GM19452 (cell line): ENCODE measurements around the gene AKR1E2.
A peak's percentile ranks its signal among the peaks of the same experiment; 100 is the strongest.

Source experiments
- ATAC-seq: cut with Tn5 transposase; IDR thresholded peaks from one replicate; pipeline ENCODE4 v1.9.1; 2021; ENCODE audit not compliant: unreplicated experiment

AKR1E2 gene

GRCh38 chr10:4843525-4844180, 17.6 kb downstream of the AKR1E2 start:
- no peak for ATAC-seq

DNA sequence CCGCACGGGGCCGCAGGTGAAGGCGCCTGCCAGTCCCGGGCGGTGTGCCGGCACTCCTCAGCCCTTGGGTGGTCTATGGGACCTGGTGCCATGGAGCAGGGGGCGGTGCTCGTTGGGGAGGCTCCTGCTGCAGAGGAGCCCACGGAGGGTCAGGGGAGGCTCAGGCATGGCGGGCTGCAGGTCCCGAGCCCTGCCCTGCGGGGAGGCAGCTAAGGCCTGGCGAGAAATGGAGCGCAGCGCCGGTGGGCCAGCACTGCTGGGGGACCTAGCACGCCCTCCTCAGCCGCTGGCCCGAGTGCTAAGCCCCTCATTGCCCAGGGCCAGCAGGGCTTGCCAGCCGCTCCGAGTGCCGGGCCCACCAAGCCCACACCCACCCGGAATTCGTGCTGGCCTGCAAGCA, 18.9 kb downstream of the AKR1E2 start:
- ATAC-seq: no peak

DNA sequence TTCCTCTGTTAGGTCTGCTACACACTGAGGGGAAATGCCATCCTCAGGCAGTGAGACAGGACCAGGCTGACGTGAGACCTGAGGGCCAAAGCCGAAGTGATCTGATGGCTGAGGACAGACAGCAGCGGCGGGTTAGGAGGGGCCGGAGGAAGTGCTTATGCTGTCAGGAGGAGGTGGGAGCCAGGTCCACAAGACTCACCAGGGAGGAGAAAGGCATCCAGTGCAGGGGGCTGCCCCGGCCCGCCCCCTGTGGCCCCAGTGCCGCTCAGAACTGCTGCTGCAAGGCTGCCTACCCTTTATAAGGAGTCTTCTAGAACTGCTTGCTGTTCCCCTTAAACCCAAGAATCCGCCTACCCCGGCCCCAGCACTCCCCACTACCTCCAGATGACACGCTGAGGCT, 19.8 kb downstream of the AKR1E2 start:
- no peak for ATAC-seq

- no peak for ATAC-seq
Measured at GRCh38 chr10:4846775-4847174, 20.8 kb downstream of the AKR1E2 start.

DNA sequence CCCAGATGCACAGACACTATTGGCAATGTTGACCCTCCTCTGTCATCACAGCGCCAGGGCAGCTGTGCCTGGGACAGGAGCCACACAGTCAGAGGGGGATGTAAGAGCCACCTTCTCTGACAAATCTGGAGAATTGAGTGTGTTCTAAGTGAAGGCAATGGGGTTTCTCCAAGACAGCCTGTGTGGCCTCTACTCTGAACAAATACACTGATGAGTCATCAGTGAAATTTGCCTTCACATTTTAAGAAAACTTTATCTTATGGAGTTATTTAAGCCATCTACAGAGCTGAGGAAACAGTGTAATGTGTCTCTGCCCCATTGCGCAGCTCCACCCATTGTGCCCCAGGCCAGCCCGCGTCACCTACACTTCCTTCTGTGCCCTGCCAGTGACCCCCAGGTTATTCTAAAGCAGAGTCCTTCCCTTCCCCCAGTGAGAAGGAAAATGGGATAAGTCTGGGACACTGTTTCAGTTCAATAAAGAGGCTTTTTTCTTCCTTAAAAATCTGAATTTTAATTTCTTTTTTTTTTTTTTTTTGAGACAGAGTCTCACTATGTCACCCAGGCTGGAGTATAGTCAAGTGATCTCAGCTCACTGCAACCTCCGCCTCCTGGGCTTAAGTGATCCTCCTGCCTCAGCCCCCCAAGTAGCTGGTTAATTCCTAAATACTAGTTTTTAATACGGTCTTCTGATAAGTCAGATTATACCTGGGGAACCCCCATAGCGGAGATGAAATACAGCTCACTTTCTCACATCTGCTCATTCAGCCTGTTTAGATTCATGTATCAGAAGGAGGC, 21.8 kb downstream of the AKR1E2 start:
- no peak for ATAC-seq

DNA sequence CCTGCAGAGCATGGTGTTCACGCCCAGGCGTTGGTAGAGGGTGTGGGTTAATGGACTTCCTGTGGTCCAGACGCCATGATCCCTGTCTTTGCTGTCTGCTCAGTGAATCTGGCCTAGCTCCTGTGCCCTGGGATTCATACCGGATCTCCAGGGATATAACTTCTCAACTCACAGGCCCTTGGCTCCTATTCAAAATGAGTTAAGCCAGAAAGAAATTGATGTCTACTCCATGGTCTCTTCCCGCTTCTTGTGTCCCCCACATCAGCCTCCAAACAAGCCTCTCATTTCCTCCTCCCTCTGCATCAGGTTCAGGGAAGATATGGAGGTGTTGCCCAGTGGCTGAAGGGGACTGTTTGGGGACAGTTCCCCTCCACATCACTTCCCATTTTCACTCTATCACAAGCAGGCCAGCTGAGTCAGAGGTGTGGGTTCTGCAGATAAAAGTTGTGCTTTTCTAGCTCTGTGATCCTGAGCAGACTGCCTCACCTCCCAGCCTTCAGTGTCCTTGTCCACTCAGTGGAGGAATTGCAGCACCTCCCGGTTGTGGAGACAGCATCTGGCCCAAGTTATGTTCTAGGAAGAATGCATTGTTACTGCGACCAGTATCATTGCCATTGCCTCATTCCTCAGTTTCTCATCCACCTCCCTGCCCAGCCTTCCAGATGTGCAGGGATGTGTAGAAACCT, 22.5 kb downstream of the AKR1E2 start:
- no peak for ATAC-seq

DNA sequence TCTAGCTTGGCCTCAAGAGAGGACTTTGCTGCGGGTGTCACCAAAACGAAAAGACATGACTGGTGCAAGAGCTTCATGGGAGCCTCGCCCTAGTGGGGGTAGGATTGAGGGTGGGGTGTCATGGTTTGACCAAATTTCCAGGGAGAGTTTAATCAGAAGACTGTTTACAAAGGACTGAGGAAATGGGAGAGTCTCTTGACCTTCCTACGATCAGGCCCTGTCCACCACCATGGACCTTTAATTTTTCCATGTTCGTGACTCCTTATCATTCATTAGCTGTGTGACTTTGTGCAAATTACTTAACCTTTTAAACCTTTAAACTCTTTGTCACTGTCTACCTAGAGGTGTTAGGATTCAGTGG, 23.0 kb downstream of the AKR1E2 start:
- no peak for ATAC-seq

- ATAC-seq: peak; percentile 95
Measured at GRCh38 chr10:4849555-4850242, 23.7 kb downstream of the AKR1E2 start.

DNA sequence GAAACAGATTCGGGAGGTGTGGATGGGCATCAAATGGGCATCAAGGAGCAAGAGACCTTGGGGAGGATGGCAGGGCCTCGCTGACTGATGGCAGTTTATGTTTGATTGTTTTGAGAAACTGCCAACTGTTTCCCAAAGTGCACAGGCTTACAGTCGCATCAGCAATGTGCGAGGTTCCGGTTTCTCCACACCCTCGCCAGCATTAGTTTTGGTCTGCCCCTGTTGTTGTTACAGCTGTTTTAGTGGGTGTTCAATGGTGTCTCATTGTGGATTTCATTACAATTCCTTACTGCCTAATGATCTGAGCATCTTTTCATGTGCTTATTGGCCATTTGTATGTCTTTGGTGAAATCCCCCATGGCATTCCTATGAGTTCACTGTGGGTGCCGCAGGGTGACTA, 24.4 kb downstream of the AKR1E2 start:
- no peak for ATAC-seq

GRCh38 chr10:4851176-4851575, 25.2 kb downstream of the AKR1E2 start:
- ATAC-seq: no peak

DNA sequence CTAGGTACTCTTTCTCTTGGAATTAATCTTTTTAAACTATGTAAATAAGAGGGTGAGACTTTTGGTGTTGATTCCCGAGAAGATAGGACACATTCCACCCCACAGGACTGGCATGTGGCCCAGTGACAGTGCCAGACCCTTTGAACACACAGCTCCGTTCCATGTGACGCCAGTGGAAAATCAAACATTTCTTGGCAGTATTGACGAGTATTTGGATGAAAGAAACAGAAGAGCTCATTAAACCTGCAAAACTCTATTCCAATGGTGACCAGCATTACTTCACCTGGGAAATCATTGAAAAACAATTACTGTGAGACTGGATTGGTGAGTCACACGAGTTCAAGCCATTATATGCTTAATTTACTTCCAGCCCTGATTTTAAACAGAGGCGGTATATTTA, 25.8 kb downstream of the AKR1E2 start:
- ATAC-seq: no peak

GRCh38 chr10:4865945-4866661, 40.1 kb downstream of the AKR1E2 start:
- ATAC-seq: no peak

- no peak for ATAC-seq
Measured at GRCh38 chr10:4867109-4867519, 41.1 kb downstream of the AKR1E2 start.

DNA sequence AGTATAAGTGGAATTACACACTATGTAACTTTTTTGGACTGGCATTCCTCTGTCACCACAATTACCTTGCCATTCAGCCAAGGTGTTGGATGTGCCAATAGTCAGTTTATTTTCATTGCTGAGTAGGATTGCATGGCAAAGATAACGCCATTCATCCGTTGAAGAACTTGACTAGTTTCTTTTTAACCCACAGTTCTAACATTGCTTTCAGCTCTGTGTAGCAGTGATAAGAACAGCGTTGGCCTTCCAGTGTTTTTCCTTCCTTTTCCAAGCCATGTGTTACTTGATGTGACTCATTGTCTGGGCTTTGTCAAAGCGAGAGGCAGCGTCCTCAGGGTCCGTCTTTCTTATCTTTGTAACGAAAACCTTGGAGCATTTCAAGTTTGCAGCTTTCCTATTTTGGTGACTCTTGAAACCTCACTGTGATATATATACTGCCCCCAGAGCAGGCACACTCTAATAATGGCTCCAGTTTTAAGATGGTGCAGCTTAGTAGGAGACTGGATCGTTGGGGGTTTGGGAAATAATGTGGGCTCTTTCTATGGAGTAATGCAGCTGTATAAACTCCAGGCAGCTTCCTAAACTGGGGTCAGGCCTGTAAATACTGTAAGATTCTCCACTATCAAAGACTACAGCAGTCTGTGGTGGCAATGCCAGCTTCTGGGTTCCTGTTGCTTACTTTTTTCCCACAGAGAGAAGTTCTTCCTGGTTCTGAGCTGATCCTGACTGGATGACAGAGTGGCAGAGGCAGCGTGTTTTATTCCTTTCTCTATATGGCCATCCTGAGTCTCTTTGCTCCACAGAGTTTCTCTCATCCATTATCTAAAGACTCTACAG, 41.7 kb downstream of the AKR1E2 start:
- no peak for ATAC-seq

- no peak for ATAC-seq
Measured at GRCh38 chr10:4868357-4868657, 42.3 kb downstream of the AKR1E2 start.

- ATAC-seq: no peak
Measured at GRCh38 chr10:4882704-4883078, 56.7 kb downstream of the AKR1E2 start.

DNA sequence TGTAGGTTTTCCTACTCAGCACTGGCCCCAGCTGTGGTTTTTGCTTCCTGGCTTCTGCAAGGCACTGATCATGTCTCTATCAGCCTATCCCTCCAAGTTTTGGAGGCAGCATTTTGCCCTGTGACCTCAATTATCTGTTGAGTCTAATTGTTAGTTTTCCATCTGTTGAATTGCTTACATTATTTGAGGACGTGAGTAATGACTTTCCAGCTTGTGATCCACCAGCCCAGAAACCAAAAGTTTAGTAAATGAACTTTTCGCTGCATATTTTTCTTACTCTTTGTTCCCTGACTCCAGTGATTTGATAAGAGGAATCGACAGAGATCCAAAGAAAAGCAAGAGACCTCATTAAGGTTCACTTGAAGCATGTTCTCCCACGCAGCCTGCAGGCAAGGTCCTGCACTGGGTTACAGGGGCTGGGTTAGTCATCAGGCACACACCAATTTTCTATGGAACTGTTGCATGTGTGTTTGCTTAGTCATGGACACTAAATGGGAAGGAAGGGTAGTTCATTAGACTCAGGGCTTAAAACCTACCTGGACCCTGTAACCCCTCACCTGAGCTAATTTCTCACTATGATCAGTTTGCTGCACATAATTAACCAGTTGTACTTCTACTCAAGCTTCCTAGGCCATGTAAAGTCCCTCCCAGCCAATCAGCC, 57.2 kb downstream of the AKR1E2 start:
- ATAC-seq: no peak

DNA sequence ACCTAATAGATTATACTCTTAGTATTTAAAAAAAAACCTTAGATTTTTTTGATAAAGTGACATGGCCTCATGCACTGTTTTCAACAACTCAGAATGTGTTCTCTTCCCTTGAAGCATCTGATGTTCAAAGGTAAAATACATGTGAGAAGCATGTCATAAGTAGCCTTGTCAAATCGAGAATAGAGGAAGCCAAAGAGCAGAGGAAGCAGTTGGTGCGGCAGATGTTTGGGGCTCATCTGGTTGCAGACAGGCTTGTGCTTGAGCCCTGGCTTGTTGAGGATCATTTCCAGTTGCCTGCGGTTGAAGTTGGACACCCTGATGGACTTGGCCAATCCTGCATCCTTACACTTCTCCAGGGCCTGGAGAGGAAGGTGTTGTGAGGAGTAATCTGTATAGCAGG, 59.2 kb downstream of the AKR1E2 start:
- no peak for ATAC-seq

DNA sequence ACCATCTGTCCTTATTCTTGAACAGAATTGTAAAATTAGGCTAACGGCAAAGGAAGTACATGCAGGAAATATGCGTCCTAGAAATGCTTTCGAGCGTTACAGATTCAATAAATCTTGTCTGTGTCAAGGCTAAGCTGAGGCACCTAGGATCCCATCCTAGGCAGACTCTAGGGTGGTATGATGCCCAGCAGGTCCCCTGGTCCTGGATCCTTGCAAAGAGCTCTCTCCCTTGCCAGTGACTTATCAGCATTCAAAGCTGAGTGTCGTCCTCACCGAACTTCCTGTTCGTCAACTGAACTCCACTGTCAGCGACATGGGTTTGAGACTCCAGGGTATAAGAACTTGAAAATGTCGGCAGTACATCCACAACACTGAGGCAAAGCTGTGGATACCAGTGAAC, 61.5 kb downstream of the AKR1E2 start:
- ATAC-seq: no peak

- ATAC-seq: no peak
Measured at GRCh38 chr10:4888236-4888635, 62.2 kb downstream of the AKR1E2 start.
